ENCODE data around the gene PRKAR1A. TPM values are rescaled to one million over a fixed set of nuclear protein-coding genes. Genes with fewer than 3 reads are reported as not detected.

The PRKAR1A gene
- total and polyA plus RNA-seq, 8 donors: 22.6 to 137 (median 74.7) TPM

DNA sequence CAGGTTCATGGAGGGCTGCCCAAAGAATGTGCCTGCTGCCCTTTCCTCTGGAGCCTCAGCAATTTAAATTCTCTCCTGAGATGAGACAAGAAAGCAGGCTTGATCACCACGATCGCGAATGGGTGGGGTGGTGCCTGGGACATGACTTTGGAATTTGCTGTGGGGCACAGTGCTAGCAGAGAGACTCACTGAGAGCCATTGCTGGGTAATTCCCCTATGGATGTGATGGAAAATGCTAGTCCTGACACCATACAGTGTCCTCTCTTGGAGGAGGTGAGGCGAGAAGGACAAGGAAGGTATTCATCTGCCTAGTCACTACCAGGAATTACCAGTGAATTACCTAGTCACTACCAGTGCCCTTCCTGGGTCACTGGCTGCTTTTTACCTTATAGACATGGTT lies 73.4 kb downstream of the PRKAR1A start:
- Histone ChIP-seq H3K4me3 (no peak overlapping the region), H3K4me1 (no peaks in the 10 kb centered on the region), H3K27ac (peak overlapping the region in 1 of 4 donors; percentile 28), H3K27me3 (no peaks in the 10 kb centered on the region), H3K9me3 (no peaks in the 10 kb centered on the region), H3K36me3 (no peaks in the 10 kb centered on the region)
- TF ChIP-seq, protein P1, sequence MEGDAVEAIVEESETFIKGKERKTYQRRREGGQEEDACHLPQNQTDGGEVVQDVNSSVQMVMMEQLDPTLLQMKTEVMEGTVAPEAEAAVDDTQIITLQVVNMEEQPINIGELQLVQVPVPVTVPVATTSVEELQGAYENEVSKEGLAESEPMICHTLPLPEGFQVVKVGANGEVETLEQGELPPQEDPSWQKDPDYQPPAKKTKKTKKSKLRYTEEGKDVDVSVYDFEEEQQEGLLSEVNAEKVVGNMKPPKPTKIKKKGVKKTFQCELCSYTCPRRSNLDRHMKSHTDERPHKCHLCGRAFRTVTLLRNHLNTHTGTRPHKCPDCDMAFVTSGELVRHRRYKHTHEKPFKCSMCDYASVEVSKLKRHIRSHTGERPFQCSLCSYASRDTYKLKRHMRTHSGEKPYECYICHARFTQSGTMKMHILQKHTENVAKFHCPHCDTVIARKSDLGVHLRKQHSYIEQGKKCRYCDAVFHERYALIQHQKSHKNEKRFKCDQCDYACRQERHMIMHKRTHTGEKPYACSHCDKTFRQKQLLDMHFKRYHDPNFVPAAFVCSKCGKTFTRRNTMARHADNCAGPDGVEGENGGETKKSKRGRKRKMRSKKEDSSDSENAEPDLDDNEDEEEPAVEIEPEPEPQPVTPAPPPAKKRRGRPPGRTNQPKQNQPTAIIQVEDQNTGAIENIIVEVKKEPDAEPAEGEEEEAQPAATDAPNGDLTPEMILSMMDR (IDR thresholded peaks at IDR 0.05): no peak
- no peak for FAIRE-seq
- no peak for DNase-seq
- intact Hi-C loops (cut with DNase I): no loop called here
- ATAC-seq: no peak
- 56 to 67% methylated on average over 4 of the region's 4 CpGs for WGBS, 2 donors

- DNase-seq: no peak
- no peaks in the 10 kb centered on the region for H3K4me1 ChIP-seq
- WGBS, 2 donors: 89 to 95% methylated on average over 5 of the region's 5 CpGs
- no peak for FAIRE-seq
- H3K27ac ChIP-seq: no peak overlapping the region
- no peaks in the 10 kb centered on the region for H3K27me3 ChIP-seq
- no peaks in the 10 kb centered on the region for H3K36me3 ChIP-seq
- intact Hi-C loops (cut with DNase I): no loop called here
- H3K4me3 ChIP-seq: no peak overlapping the region
- no peak for ATAC-seq
- no peaks in the 10 kb centered on the region for H3K9me3 ChIP-seq
- TF ChIP-seq, protein P1 (IDR thresholded peaks at IDR 0.05): no peak
Measured at GRCh38 chr17:68587026-68587425, 74.8 kb downstream of the PRKAR1A start.

DNA sequence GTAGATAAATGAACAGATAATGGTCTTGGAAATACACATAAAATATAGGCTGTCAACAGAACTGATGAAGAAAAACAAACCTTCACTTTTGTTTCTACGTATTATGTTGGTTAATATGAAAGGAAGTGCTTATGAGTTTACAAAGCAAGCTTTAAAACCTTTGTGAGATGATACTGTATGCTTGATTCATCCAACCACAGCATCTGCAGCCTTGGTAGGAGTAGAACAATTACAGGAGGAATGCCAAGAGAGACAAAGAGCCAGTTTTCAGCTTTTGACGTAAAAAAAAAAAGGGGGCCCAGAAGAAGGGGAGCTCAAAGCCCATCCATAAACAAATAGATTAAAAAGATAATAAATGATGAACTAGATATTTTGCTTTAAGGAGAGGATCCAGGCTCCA lies 75.6 kb downstream of the PRKAR1A start:
- H3K27ac ChIP-seq: no peak overlapping the region
- no peaks in the 10 kb centered on the region for H3K9me3 ChIP-seq
- no peaks in the 10 kb centered on the region for H3K4me1 ChIP-seq
- H3K27me3 ChIP-seq: no peaks in the 10 kb centered on the region
- TF ChIP-seq, protein P1 (IDR thresholded peaks at IDR 0.05): no peak
- WGBS, 2 donors: 90 to 92% methylated on average over 2 of the region's 2 CpGs
- no peak overlapping the region for H3K4me3 ChIP-seq
- H3K36me3 ChIP-seq: no peaks in the 10 kb centered on the region
- ATAC-seq: no peak
- no peak for FAIRE-seq
- no peak for DNase-seq
- intact Hi-C loops (cut with DNase I): no loop called here

GRCh38 chr17:68588362-68588761 lies 76.1 kb downstream of the PRKAR1A start:
- no peak for FAIRE-seq
- intact Hi-C loops (cut with DNase I): no loop called here
- no peak for ATAC-seq
- DNase-seq: no peak
- TF ChIP-seq, protein P1 (IDR thresholded peaks at IDR 0.05): no peak
- no peak overlapping the region for H3K4me3 ChIP-seq
- no peaks in the 10 kb centered on the region for H3K9me3 ChIP-seq
- 56 to 72% methylated on average over 1 of the region's 1 CpG for WGBS, 2 donors
- H3K36me3 ChIP-seq: no peaks in the 10 kb centered on the region
- H3K4me1 ChIP-seq: no peaks in the 10 kb centered on the region
- no peaks in the 10 kb centered on the region for H3K27me3 ChIP-seq
- no peak overlapping the region for H3K27ac ChIP-seq

GRCh38 chr17:68589086-68589485 lies 76.9 kb downstream of the PRKAR1A start:
- ATAC-seq (no peak), FAIRE-seq (no peak), DNase-seq (no peak)
- H3K4me3 ChIP-seq: no peak overlapping the region
- intact Hi-C loops (cut with DNase I): no loop called here
- no peaks in the 10 kb centered on the region for H3K9me3 ChIP-seq
- TF ChIP-seq, protein P1 (IDR thresholded peaks at IDR 0.05): no peak
- H3K36me3 ChIP-seq: no peaks in the 10 kb centered on the region
- no peaks in the 10 kb centered on the region for H3K4me1 ChIP-seq
- no peak overlapping the region for H3K27ac ChIP-seq
- no peaks in the 10 kb centered on the region for H3K27me3 ChIP-seq
- WGBS, 2 donors: 86 to 99% methylated on average over 3 of the region's 3 CpGs

Data from pancreas (tissue), 10 donors.